ENCODE results near the gene APBA1.

DNA sequence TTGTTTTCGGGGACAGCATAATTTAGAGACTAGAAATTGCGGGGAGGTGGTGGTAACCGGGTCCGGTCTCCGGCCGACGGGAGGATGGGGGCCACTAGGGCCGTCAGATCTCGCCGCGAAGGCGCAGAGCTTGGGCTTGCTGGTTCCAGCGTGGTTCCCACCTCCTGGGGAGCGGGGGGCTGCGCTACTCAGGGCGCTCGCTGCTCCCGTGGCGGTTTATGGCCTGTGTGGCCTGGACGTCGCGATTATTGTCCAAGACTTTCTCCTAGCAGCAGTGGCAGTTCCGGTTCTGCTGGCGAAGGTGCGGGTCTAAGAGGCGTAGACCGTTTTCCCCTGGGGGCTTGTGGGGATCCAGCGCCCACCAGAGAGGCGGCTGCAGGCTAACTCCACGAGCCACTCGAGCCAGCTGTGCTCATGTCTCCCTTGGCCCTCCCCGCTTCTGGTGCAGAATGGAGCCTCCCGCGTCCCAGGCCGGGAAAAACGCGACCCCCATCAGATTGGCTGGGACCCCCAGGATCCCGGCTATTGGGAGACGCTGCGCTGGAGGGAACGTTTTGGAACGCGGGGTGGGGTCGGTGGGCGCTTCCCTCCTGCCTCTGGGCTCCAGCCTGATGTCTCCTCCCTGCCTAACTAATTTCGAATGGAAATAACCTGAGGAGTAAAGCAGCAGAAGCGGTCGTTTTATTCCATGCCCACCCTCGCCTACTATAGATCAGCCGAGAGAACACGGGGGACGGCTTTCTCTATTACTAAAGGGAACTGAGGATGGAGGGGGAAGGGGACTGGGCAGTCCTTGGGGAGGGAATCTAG, 260.0 kb downstream of the APBA1 start:
- no peak for TF ChIP-seq POLR2A (IDR thresholded peaks at IDR 0.05)
- TF ChIP-seq, protein P1, sequence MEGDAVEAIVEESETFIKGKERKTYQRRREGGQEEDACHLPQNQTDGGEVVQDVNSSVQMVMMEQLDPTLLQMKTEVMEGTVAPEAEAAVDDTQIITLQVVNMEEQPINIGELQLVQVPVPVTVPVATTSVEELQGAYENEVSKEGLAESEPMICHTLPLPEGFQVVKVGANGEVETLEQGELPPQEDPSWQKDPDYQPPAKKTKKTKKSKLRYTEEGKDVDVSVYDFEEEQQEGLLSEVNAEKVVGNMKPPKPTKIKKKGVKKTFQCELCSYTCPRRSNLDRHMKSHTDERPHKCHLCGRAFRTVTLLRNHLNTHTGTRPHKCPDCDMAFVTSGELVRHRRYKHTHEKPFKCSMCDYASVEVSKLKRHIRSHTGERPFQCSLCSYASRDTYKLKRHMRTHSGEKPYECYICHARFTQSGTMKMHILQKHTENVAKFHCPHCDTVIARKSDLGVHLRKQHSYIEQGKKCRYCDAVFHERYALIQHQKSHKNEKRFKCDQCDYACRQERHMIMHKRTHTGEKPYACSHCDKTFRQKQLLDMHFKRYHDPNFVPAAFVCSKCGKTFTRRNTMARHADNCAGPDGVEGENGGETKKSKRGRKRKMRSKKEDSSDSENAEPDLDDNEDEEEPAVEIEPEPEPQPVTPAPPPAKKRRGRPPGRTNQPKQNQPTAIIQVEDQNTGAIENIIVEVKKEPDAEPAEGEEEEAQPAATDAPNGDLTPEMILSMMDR (IDR thresholded peaks at IDR 0.05), result no peak
